GM12878 (cell line): Measurements from ENCODE around the gene TNFAIP8L3. TPM values are rescaled to one million over a fixed set of nuclear protein-coding genes. Genes with fewer than 3 reads are reported as not detected.

Experiments
- ATAC-seq: fragments of 200-7000 bp; cut with Tn5 transposase; 3 replicates; pipeline ENCODE4 v1.9.1; 2020; ENCODE audit warnings: mild to moderate bottlenecking, moderate library complexity
- BruUV-seq: library from RNA; stranded (reverse); fragments of 400-500 nt; replicated peaks from 2 replicates; lab custom pipeline; 2021; lab: Mats Ljungman, UMichigan
- CTCF ChIA-PET: fragments of 300-600 bp; sonication (Branson Sonifier 250); formaldehyde crosslinking; extraction: SDS; loops from one replicate; lab custom pipeline; 2021; ENCODE audit warnings: inconsistent platforms; lab: Yijun Ruan, JAX
- POLR2A ChIA-PET: fragments of 350-600 bp; formaldehyde crosslinking; extraction: SDS; loops from one replicate; lab custom pipeline; 2021; ENCODE audit warnings: inconsistent platforms; lab: Charles Lee
- RAD21 ChIA-PET: fragments of 300-600 bp; sonication (Branson Sonifier 250); formaldehyde crosslinking; loops from one replicate; lab custom pipeline; 2023; ENCODE audit warnings: antibody characterized with exemption; ENCODE audit not compliant: unreplicated experiment; lab: Charles Lee
- SMC1A ChIA-PET: fragments of 300-600 bp; sonication (Branson Sonifier 250); formaldehyde crosslinking; loops from one replicate; lab custom pipeline; 2023; ENCODE audit not compliant: unreplicated experiment, uncharacterized antibody; lab: Charles Lee
- DNase-seq: peaks from one replicate; pipeline ENCODE4 v3.0.0-alpha.2; 2011; ENCODE audit warnings: low read depth, low spot score
- FAIRE-seq: peaks from 3 replicates; lab custom pipeline; 2011; peaks lifted over from hg19 to GRCh38; lab: Jason Lieb, UNC
- H2AFZ ChIP-seq: 2 replicates; pipeline ENCODE4 v1.6.0; 2011; ENCODE audit warnings: low read depth, low read length, control low read depth; ENCODE audit not compliant: control insufficient read depth
- H3K27ac ChIP-seq: 2 replicates; pipeline ENCODE4 v1.5.1; 2011; ENCODE audit warnings: control low read depth; ENCODE audit not compliant: control insufficient read depth, insufficient read depth
- H3K27me3 ChIP-seq, 2 experiments: replicated peaks in 1 of 2; 2 replicates each; pipeline versions ENCODE4 v1.6.0 to v1.6.1; 2011; ENCODE audit warnings: low read length in 1 of 2; ENCODE audit not compliant: control insufficient read depth in 2 of 2, insufficient read depth in 2 of 2
- H3K36me3 ChIP-seq, 2 experiments: 2 replicates each; pipeline ENCODE4 v1.5.1; 2011; ENCODE audit warnings: low read length in 1 of 2; ENCODE audit not compliant: control insufficient read depth in 2 of 2, insufficient read depth in 2 of 2
- H3K4me1 ChIP-seq: 2 replicates; pipeline ENCODE4 v1.6.1; 2011; ENCODE audit warnings: mild to moderate bottlenecking, low read length, moderate library complexity, mixed read lengths; ENCODE audit not compliant: control insufficient read depth, insufficient read depth
- H3K4me2 ChIP-seq: 2 replicates; pipeline ENCODE4 v1.6.0; 2011; ENCODE audit warnings: control low read depth; ENCODE audit not compliant: control insufficient read depth, insufficient read depth
- H3K4me3 ChIP-seq: fragments of 200-600 bp; sonication (generic); 2 replicates; pipeline ENCODE4 v1.5.1; 2016
- H3K79me2 ChIP-seq: 2 replicates; pipeline ENCODE4 v1.6.0; 2011; ENCODE audit warnings: low read length; ENCODE audit not compliant: control insufficient read depth, insufficient read depth
- H3K9ac ChIP-seq: 2 replicates; pipeline ENCODE4 v1.8.0; 2011; ENCODE audit warnings: low read length, control low read depth, mixed read lengths; ENCODE audit not compliant: control insufficient read depth, insufficient read depth
- H3K9me3 ChIP-seq: replicated peaks from 3 replicates; pipeline ENCODE4 v1.5.1; 2011; ENCODE audit warnings: mild to moderate bottlenecking, low read length; ENCODE audit not compliant: control insufficient read depth, insufficient read depth
- H4K20me1 ChIP-seq: 2 replicates; pipeline ENCODE4 v1.6.0; 2011; ENCODE audit not compliant: control insufficient read depth, insufficient read depth
- CBFB ChIP-seq: IDR thresholded peaks from 2 replicates; pipeline ENCODE4 v1.6.1; 2016; ENCODE audit warnings: antibody characterized with exemption, low read depth
- CBX3 ChIP-seq: fragments of 200-600 bp; sonication (generic); IDR thresholded peaks from 2 replicates; pipeline ENCODE4 v1.6.1; 2016; ENCODE audit warnings: low read depth, borderline replicate concordance
- CREB1 ChIP-seq: IDR thresholded peaks from 2 replicates; pipeline ENCODE4 v1.6.1; 2012; ENCODE audit warnings: low read depth, mild to moderate bottlenecking, inconsistent platforms
- DPF2 ChIP-seq: fragments of 450-650 bp; IDR thresholded peaks from 2 replicates; pipeline ENCODE4 v1.6.1; 2017; ENCODE audit warnings: mild to moderate bottlenecking
- ETV6 ChIP-seq, 2 experiments: fragments of 450-650 bp in 1 of 2; IDR thresholded peaks in 1 of 2; conservative IDR thresholded peaks in 1 of 2; 2 replicates each; pipeline ENCODE4 v1.6.1; 2014; ENCODE audit warnings: antibody characterized with exemption in 1 of 2, borderline replicate concordance in 1 of 2, low read depth in 1 of 2, mild to moderate bottlenecking in 1 of 2, moderate library complexity in 1 of 2
- GABPA ChIP-seq: IDR thresholded peaks from 2 replicates; pipeline ENCODE4 v1.6.1; 2014; ENCODE audit warnings: antibody characterized with exemption, low read depth, mild to moderate bottlenecking, inconsistent platforms
- HDAC2 ChIP-seq: fragments of 200-600 bp; sonication (generic); IDR thresholded peaks from 2 replicates; pipeline ENCODE4 v1.6.1; 2017
- IKZF1 ChIP-seq: fragments of 450-650 bp; conservative IDR thresholded peaks from 2 replicates; pipeline ENCODE4 v1.6.1; 2017; ENCODE audit warnings: antibody characterized with exemption, mild to moderate bottlenecking
- MXI1 ChIP-seq: fragments of 150-350 bp; IDR thresholded peaks from 2 replicates; pipeline ENCODE4 v1.6.1; 2011; ENCODE audit warnings: low read depth, mild to moderate bottlenecking, inconsistent platforms, low read length, improper control_type of control experiment
- NBN ChIP-seq: fragments of 450-650 bp; IDR thresholded peaks from 2 replicates; pipeline ENCODE4 v1.6.1; 2016
- NFIC ChIP-seq: IDR thresholded peaks from 2 replicates; pipeline ENCODE4 v1.6.1; 2012; ENCODE audit warnings: low read depth, mild to moderate bottlenecking, inconsistent platforms, low read length, moderate library complexity
- NFXL1 ChIP-seq: fragments of 450-650 bp; IDR thresholded peaks from 2 replicates; pipeline ENCODE4 v1.6.1; 2017; ENCODE audit warnings: antibody characterized with exemption, mild to moderate bottlenecking, borderline replicate concordance
- NRF1 ChIP-seq: conservative IDR thresholded peaks from 2 replicates; pipeline ENCODE4 v1.6.1; 2011; ENCODE audit warnings: mild to moderate bottlenecking, low read depth, low read length, improper control_type of control experiment
- RAD21 ChIP-seq: IDR thresholded peaks from 2 replicates; pipeline ENCODE4 v1.6.1; 2011; ENCODE audit warnings: mild to moderate bottlenecking, low read depth, low read length, moderate library complexity; ENCODE audit not compliant: insufficient read depth
- RBBP5 ChIP-seq: fragments of 200-600 bp; sonication (generic); conservative IDR thresholded peaks from 2 replicates; pipeline ENCODE4 v1.6.1; 2016
- SIX5 ChIP-seq: IDR thresholded peaks from 2 replicates; pipeline ENCODE4 v1.6.1; 2011; ENCODE audit warnings: mild to moderate bottlenecking, low read depth, low read length, moderate library complexity; ENCODE audit not compliant: severe bottlenecking
- SMAD5 ChIP-seq: IDR thresholded peaks from 2 replicates; pipeline ENCODE4 v1.6.1; 2016; ENCODE audit warnings: antibody characterized with exemption, low read depth
- TAF1 ChIP-seq: IDR thresholded peaks from 2 replicates; pipeline ENCODE4 v1.6.1; 2011; ENCODE audit warnings: mild to moderate bottlenecking, low read depth, low read length, borderline replicate concordance
- ZNF217 ChIP-seq: fragments of 450-650 bp; IDR thresholded peaks from 2 replicates; pipeline ENCODE4 v1.6.1; 2017; ENCODE audit warnings: antibody characterized with exemption, mild to moderate bottlenecking
- ZZZ3 ChIP-seq: IDR thresholded peaks from 2 replicates; pipeline ENCODE4 v1.6.1; 2011; ENCODE audit warnings: low read depth; ENCODE audit not compliant: control insufficient read depth, insufficient read length
- WGBS: methylation state at CpG from one replicate; pipeline ENCODE4 v1.1.6; 2016; ENCODE audit warnings: low lambda C conversion rate; ENCODE audit not compliant: insufficient replicate concordance, insufficient coverage; ENCODE audit errors: missing lambda C conversion rate; 5-methylcytosine and 5-hydroxymethylcytosine counted together
- in situ Hi-C: fragments of 300-500 bp; cut with MboI; formaldehyde crosslinking; loops from 9 replicates; pipeline ENCODE4 v1.14.3; 2018; ENCODE audit warnings: mixed read lengths
- intact Hi-C: fragments of 100-400 bp; cut with micrococcal nuclease; formaldehyde crosslinking; loops from one replicate; pipeline ENCODE4 v1.14.2; 2022; ENCODE audit not compliant: unreplicated experiment
- polyA plus RNA-seq, 11 experiments: library from polyadenylated mRNA; depleted of rRNA in 4 of 11; unstranded in 6 of 11; stranded (reverse) in 5 of 11; fragments of >200 nt; fragmentation: Nextera tagmentation in 4 of 11; fragmentation: Illumina TruSeq in 1 of 11; extraction: Ambion mirVana in 4 of 11; extraction: Trizol in 1 of 11; gene quantifications; 1 replicate in 1 of 11; 2 replicates in 10 of 11; pipeline versions ENCODE4 v1.2.1 to v1.2.3, GENCODE V29; 2011 to 2016; ENCODE audit warnings: inconsistent platforms in 2 of 11, missing spikeins in 2 of 11, low read depth in 1 of 11
- total RNA-seq, 4 experiments: library from RNA; depleted of rRNA in 3 of 4; stranded (reverse); fragments of >200 nt in 3 of 4; fragmentation: Illumina TruSeq in 1 of 4; extraction: Trizol in 1 of 4; gene quantifications; 2 replicates each; pipeline versions ENCODE4 v1.2.1 to v1.2.3, GENCODE V29; 2013 to 2021
- TF ChIP-seq, protein P1 (sequence below): fragments of 450-650 bp; IDR thresholded peaks from 2 replicates; pipeline ENCODE4 v1.6.1; 2017; ENCODE audit warnings: mild to moderate bottlenecking, moderate library complexity

Gene TNFAIP8L3
- total and polyA plus RNA-seq, 10 of the 15 experiments (the other 5 are each of a cell fraction or from before 2014, with no cell fraction given) = 0.22 TPM; not detected in 9

DNA sequence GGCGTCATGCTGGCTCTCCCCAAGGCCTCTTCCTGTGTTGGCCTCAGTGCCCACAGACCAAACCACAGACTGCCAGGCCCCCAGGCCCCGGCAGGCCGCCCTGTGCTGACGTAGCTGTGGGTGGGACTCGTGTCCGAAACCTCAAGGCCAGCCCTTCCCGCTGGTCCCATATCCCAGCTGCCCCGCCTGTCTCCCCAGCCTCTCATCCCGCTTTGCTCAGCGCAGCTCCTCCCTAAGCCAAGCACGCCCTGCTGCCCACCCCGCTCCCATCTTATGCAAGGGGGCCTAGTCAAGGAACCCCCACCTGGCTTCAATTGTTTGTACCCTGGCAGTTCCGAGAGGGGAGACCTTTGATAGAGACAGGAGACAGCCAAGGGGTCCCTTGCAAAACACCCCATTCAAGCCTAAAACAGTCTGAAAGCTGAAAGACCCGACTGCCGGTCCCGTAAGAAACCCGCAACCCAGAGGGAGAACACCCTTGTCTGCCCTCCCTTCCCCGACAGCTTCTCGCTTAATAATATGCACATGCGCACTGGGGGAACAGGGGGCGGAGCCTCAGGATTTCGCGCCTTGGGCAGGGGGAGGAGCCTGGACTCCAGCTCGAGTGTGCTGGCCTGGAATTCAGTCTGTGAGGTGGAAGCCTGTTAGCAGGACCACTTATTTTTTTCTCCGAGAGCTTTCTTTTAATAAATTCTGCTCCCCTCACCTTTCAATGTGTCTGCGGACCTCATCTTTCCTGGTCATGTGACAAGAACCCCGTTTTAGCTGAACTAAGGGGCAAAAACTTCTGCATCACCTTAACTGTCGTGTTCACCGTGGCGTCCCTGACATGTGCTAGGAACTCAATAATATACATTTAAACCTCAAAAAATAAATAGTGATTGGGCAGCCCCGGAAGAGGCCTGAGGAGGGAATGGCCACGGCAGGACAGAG, 17.2 kb downstream of the TNFAIP8L3 start:
- FAIRE-seq = no peak
- peak overlapping the region; percentile 90 for H2AFZ ChIP-seq
- no peak; the same call in 1 of the 2 replicates for TF ChIP-seq NBN
- no peak for TF ChIP-seq RBBP5
- no peak for TF ChIP-seq ZNF217
- peak; percentile 53; the same call in 1 of the 2 replicates for TF ChIP-seq TAF1
- TF ChIP-seq GABPA = no peak
- no peak for TF ChIP-seq ZZZ3
- 0 out of 2 replicates have a peak, but pooled peaks have one; percentile 26 for TF ChIP-seq MXI1
- no peak for TF ChIP-seq RAD21
- TF ChIP-seq CBFB = peak; percentile 97
- TF ChIP-seq ETV6 (conservative IDR thresholded peaks at IDR 0.05 in 1 of 2, IDR thresholded peaks at IDR 0.05 in 1 of 2; ENCODE audit: borderline replicate concordance in 1 of 2, low read depth in 1 of 2) = no peak; a peak in 1 of 4 replicates
- no peak for TF ChIP-seq CBX3
- TF ChIP-seq SIX5 = no peak
- no peak for TF ChIP-seq NFXL1
- peak; percentile 57; the same call in 1 of the 2 replicates for TF ChIP-seq NFIC
- TF ChIP-seq NRF1 = peak; percentile 30; the same call in 1 of the 2 replicates
- peak; percentile 74 for TF ChIP-seq CREB1
- peak; percentile 86 for TF ChIP-seq IKZF1
- TF ChIP-seq SMAD5 = 0 out of 2 replicates have a peak, but pooled peaks have one; percentile 28
- no peak for TF ChIP-seq HDAC2
- TF ChIP-seq, protein P1, sequence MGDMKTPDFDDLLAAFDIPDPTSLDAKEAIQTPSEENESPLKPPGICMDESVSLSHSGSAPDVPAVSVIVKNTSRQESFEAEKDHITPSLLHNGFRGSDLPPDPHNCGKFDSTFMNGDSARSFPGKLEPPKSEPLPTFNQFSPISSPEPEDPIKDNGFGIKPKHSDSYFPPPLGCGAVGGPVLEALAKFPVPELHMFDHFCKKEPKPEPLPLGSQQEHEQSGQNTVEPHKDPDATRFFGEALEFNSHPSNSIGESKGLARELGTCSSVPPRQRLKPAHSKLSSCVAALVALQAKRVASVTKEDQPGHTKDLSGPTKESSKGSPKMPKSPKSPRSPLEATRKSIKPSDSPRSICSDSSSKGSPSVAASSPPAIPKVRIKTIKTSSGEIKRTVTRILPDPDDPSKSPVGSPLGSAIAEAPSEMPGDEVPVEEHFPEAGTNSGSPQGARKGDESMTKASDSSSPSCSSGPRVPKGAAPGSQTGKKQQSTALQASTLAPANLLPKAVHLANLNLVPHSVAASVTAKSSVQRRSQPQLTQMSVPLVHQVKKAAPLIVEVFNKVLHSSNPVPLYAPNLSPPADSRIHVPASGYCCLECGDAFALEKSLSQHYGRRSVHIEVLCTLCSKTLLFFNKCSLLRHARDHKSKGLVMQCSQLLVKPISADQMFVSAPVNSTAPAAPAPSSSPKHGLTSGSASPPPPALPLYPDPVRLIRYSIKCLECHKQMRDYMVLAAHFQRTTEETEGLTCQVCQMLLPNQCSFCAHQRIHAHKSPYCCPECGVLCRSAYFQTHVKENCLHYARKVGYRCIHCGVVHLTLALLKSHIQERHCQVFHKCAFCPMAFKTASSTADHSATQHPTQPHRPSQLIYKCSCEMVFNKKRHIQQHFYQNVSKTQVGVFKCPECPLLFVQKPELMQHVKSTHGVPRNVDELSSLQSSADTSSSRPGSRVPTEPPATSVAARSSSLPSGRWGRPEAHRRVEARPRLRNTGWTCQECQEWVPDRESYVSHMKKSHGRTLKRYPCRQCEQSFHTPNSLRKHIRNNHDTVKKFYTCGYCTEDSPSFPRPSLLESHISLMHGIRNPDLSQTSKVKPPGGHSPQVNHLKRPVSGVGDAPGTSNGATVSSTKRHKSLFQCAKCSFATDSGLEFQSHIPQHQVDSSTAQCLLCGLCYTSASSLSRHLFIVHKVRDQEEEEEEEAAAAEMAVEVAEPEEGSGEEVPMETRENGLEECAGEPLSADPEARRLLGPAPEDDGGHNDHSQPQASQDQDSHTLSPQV = no peak
- peak; percentile 78 for TF ChIP-seq DPF2

More for the DNA sequence above, 17.2 kb downstream of the TNFAIP8L3 start:
- H3K4me1 ChIP-seq = peaks cover 22% of the 10 kb centered on the region
- H3K9ac ChIP-seq = peak overlapping the region; percentile 64
- H3K27ac ChIP-seq = peak overlapping the region; percentile 55
- H3K4me2 ChIP-seq = peak overlapping the region; percentile 78
- ChIA-PET CTCF (interaction anchor here (1.0 to 1.6 kb wide), 3 partner anchors 17 to 115 kb away, joined by 3 to 5 read pairs (median 4); no protein-coding TSS in a partner anchor), POLR2A (interaction anchor here (1.0 to 2.4 kb wide), 5 partner anchors 8 to 27 kb away, joined by 3 to 24 read pairs (median 4); no protein-coding TSS in a partner anchor), RAD21 (interaction anchor here (1.1 to 2.8 kb wide), 4 partner anchors 8 to 72 kb away, joined by 3 to 10 read pairs (median 6); no protein-coding TSS in a partner anchor), SMC1A (interaction anchor here (0.8 to 3.8 kb wide), 4 partner anchors 9 to 85 kb away, joined by 3 to 37 read pairs (median 5); no protein-coding TSS in a partner anchor)
- BruUV-seq = no TSS peak
- ATAC-seq = peak; percentile 90
- no peaks in the 10 kb centered on the region; the same call in 2 of the 3 replicates for H3K9me3 ChIP-seq
- H3K27me3 ChIP-seq = no peaks in the 10 kb centered on the region
- 16% methylated on average over 32 of the region's 32 CpGs for WGBS
- H3K4me3 ChIP-seq = peak overlapping the region; percentile 35; the same call in 1 of the 2 replicates
- in situ Hi-C loops (no loop called here), intact Hi-C loops (no loop called here)
- no peaks in the 10 kb centered on the region for H3K36me3 ChIP-seq
- no peaks in the 10 kb centered on the region for H3K79me2 ChIP-seq
- no peaks in the 10 kb centered on the region for H4K20me1 ChIP-seq
- DNase-seq = peak; percentile 48
